PC-9 (cell line): ENCODE data around the gene EXOC1. TPM values are rescaled to one million over a fixed set of nuclear protein-coding genes. Genes with fewer than 3 reads are reported as not detected.

ENCODE experiments used
- Bru-seq: library from RNA; stranded (reverse); fragments of 400-500 nt; gene quantifications from one replicate; lab custom pipeline; 2021; lab: Mats Ljungman, UMichigan
- BruChase-seq, 2 experiments: library from RNA; stranded (reverse); fragments of 400-500 nt; gene quantifications; one replicate each; lab custom pipeline; 2021; lab: Mats Ljungman, UMichigan
- BruUV-seq: library from RNA; stranded (reverse); fragments of 400-500 nt; replicated peaks from 2 replicates; lab custom pipeline; 2021; lab: Mats Ljungman, UMichigan
- CTCF ChIA-PET: fragments of 300-600 bp; sonication (Branson Sonifier 250); formaldehyde crosslinking; loops from one replicate; lab custom pipeline; 2022; ENCODE audit warnings: antibody characterized with exemption; lab: Charles Lee
- POLR2A ChIA-PET: fragments of 300-600 bp; sonication (Branson Sonifier 250); formaldehyde crosslinking; loops from one replicate; lab custom pipeline; 2022; ENCODE audit warnings: antibody characterized with exemption; ENCODE audit not compliant: unreplicated experiment; lab: Charles Lee
- DNase-seq, 2 experiments: peaks; one replicate each; pipeline versions ENCODE4 v3.0.0 to v3.0.0-alpha.2; 2015 to 2022; ENCODE audit warnings: mixed read lengths in 1 of 2
- H2AFZ ChIP-seq: fragments of 200-600 bp; sonication (generic); 2 replicates; pipeline ENCODE4 v1.8.1; 2017; ENCODE audit warnings: antibody characterized with exemption
- H3F3A ChIP-seq: fragments of 200-600 bp; sonication (generic); 2 replicates; pipeline ENCODE4 v1.8.1; 2017; ENCODE audit warnings: antibody characterized with exemption, mild to moderate bottlenecking, low read depth; ENCODE audit not compliant: insufficient read depth
- H3K27ac ChIP-seq: fragments of 200-600 bp; sonication (generic); 2 replicates; pipeline ENCODE4 v1.6.1; 2016; ENCODE audit warnings: mixed run types
- H3K27me3 ChIP-seq: fragments of 200-600 bp; sonication (generic); 2 replicates; pipeline ENCODE4 v1.6.1; 2016; ENCODE audit warnings: low read depth, mixed run types; ENCODE audit not compliant: insufficient read depth
- H3K36me3 ChIP-seq: fragments of 200-600 bp; sonication (generic); 2 replicates; pipeline ENCODE4 v1.6.1; 2016; ENCODE audit warnings: low read depth, mixed run types
- H3K4me1 ChIP-seq: fragments of 200-600 bp; sonication (generic); replicated peaks from 2 replicates; pipeline ENCODE4 v1.6.1; 2016; ENCODE audit warnings: mixed run types; ENCODE audit not compliant: insufficient read depth
- H3K4me2 ChIP-seq: fragments of 200-600 bp; sonication (generic); 2 replicates; pipeline ENCODE4 v1.6.1; 2017; ENCODE audit warnings: mixed run types
- H3K4me3 ChIP-seq: fragments of 200-600 bp; sonication (generic); 2 replicates; pipeline ENCODE4 v1.6.1; 2016; ENCODE audit warnings: mixed run types
- H3K79me2 ChIP-seq: fragments of 200-600 bp; sonication (generic); 2 replicates; pipeline ENCODE4 v1.6.1; 2017; ENCODE audit warnings: low read depth, mixed run types
- H3K9me2 ChIP-seq: fragments of 200-600 bp; sonication (generic); 2 replicates; pipeline ENCODE4 v1.8.1; 2017; ENCODE audit warnings: mild to moderate bottlenecking; ENCODE audit not compliant: insufficient read depth
- H3K9me3 ChIP-seq: fragments of 200-600 bp; sonication (generic); 2 replicates; pipeline ENCODE4 v1.8.1; 2016; ENCODE audit warnings: low read depth; ENCODE audit not compliant: insufficient read depth
- H4K20me1 ChIP-seq: fragments of 200-600 bp; sonication (generic); 2 replicates; pipeline ENCODE4 v1.8.1; 2017; ENCODE audit not compliant: insufficient read depth
- CTCF ChIP-seq: fragments of 200-600 bp; sonication (generic); conservative IDR thresholded peaks from 2 replicates; pipeline ENCODE4 v1.6.1; 2017; ENCODE audit warnings: mixed run types, antibody characterized with exemption, mild to moderate bottlenecking, moderate library complexity
- EZH2 ChIP-seq: fragments of 200-600 bp; sonication (generic); IDR thresholded peaks from 2 replicates; pipeline ENCODE4 v1.8.0; 2017; ENCODE audit warnings: antibody characterized with exemption, low read depth
- intact Hi-C: fragments of 100-400 bp; cut with micrococcal nuclease; formaldehyde crosslinking; loops from one replicate; pipeline ENCODE4 v1.10.0; 2022; ENCODE audit not compliant: unreplicated experiment
- long read RNA-seq: library from polyadenylated mRNA; stranded (forward); transcript quantifications from one replicate; pipeline ENCODE4 v2.0.0, GENCODE V29; 2022
- total RNA-seq: library from RNA; stranded (reverse); gene quantifications from 2 replicates; pipeline ENCODE4 v1.2.3, GENCODE V29; 2021

The EXOC1 gene
- total RNA-seq (23.1 and 27.1 TPM in 2 replicates), Bru-seq, nascent RNA (percentile 69 among the genes with signal in this experiment), BruChase-seq, experiment 1, labeled RNA remaining after a 2-hour chase (percentile 85 among the genes with signal in this experiment), BruChase-seq, experiment 2, labeled RNA remaining after a 6-hour chase (percentile 73 among the genes with signal in this experiment)
- long read RNA-seq, transcript EXOC1-202 (18 exons, 3,248 nt), result major isoform, 6 of 35 reads
- long read RNA-seq, transcript EXOC1-201 (19 exons, 3,357 nt), result minor isoform, 5 of 35 reads
- long read RNA-seq, partial matches to known transcripts, result 3 of 35 reads
- long read RNA-seq, other reads (novel, unspliced or antisense), result 19 of 35 reads

- peak within 1 kb of the TSS; percentile 45 for H3K27ac ChIP-seq
- H3K4me1 ChIP-seq, result peaks cover 34% of the 10 kb centered on the region
- no peaks in the 10 kb centered on the region for H3K9me3 ChIP-seq
- peak; percentile 86 to 93 for DNase-seq
- no peaks in the 10 kb centered on the region for H3K27me3 ChIP-seq
- BruUV-seq, result no TSS peak
- intact Hi-C loops, result loop anchor here (2.0 to 5.0 kb wide), 2 partner anchors 121 to 307 kb away; partner anchors contain the start of gene CLOCK
- TF ChIP-seq EZH2 (no peak), CTCF (no peak)
- H3K4me2 ChIP-seq, result peak within 1 kb of the TSS; percentile 90
- H3F3A ChIP-seq, result peaks cover 12% of the 10 kb centered on the region; the same call in 1 of the 2 replicates
- H4K20me1 ChIP-seq, result no peaks in the 10 kb centered on the region
- POLR2A ChIA-PET, result interaction anchor here (0.5 to 0.7 kb wide), 4 partner anchors 12 to 508 kb away, joined by 3 to 7 read pairs (median 4); no protein-coding TSS in a partner anchor
- H3K9me2 ChIP-seq, result no peaks in the 10 kb centered on the region
- peak within 1 kb of the TSS; percentile 88 for H2AFZ ChIP-seq
- peaks cover 33% of the 10 kb centered on the region for H3K79me2 ChIP-seq
- CTCF ChIA-PET, result no interaction called here
- H3K36me3 ChIP-seq, result no peaks in the 10 kb centered on the region
- H3K4me3 ChIP-seq, result peak within 1 kb of the TSS; percentile 91
Measured at GRCh38 chr4:55853484-55854046, at the start of gene EXOC1. TSS of gene EXOC1 (plus strand) at chr4:55853648. CDS start at chr4:55858324, 4,676 bp downstream.

GRCh38 chr4:55807556-55807955 lies 45.9 kb upstream of the EXOC1 start:
- no peaks in the 10 kb centered on the region for H3K4me1 ChIP-seq
- POLR2A ChIA-PET, result no interaction called here
- H3K79me2 ChIP-seq, result no peaks in the 10 kb centered on the region
- BruUV-seq, result no TSS peak
- intact Hi-C loops, result no loop called here
- no peak overlapping the region for H3K4me3 ChIP-seq
- H3K27me3 ChIP-seq, result no peaks in the 10 kb centered on the region
- H3K36me3 ChIP-seq, result no peaks in the 10 kb centered on the region
- no peak overlapping the region for H2AFZ ChIP-seq
- H3K9me3 ChIP-seq, result no peaks in the 10 kb centered on the region
- TF ChIP-seq CTCF, result no peak
- TF ChIP-seq EZH2, result no peak
- no peaks in the 10 kb centered on the region for H3K9me2 ChIP-seq
- H3K4me2 ChIP-seq, result no peak overlapping the region
- no peak for DNase-seq
- no peak overlapping the region for H3K27ac ChIP-seq
- CTCF ChIA-PET, result no interaction called here
- H3F3A ChIP-seq, result no peaks in the 10 kb centered on the region
- no peaks in the 10 kb centered on the region for H4K20me1 ChIP-seq

GRCh38 chr4:55808186-55808585 lies 45.3 kb upstream of the EXOC1 start:
- Histone ChIP-seq H2AFZ (no peak overlapping the region), H4K20me1 (no peaks in the 10 kb centered on the region), H3K9me2 (no peaks in the 10 kb centered on the region), H3K79me2 (no peaks in the 10 kb centered on the region), H3K27me3 (no peaks in the 10 kb centered on the region), H3F3A (no peaks in the 10 kb centered on the region), H3K9me3 (no peaks in the 10 kb centered on the region), H3K27ac (no peak overlapping the region), H3K36me3 (no peaks in the 10 kb centered on the region), H3K4me2 (no peak overlapping the region), H3K4me3 (no peak overlapping the region), H3K4me1 (no peaks in the 10 kb centered on the region)
- TF ChIP-seq EZH2 (no peak), CTCF (no peak)
- POLR2A ChIA-PET, result no interaction called here
- intact Hi-C loops, result no loop called here
- CTCF ChIA-PET, result no interaction called here
- BruUV-seq, result no TSS peak
- no peak for DNase-seq
